GM08714 (cell line): ENCODE data around the gene KRT3.

Source experiments
- H3K4me3 ChIP-seq: fragments of 200-500 bp; sonication (Bioruptor generic); 2 replicates; pipeline ENCODE4 v1.5.1; 2014; ENCODE audit warnings: mild to moderate bottlenecking, low read length, inconsistent platforms
- ZNF274 ChIP-seq: IDR thresholded peaks from 2 replicates; pipeline ENCODE4 v1.6.1; 2012; ENCODE audit warnings: mild to moderate bottlenecking, low read depth, low read length

KRT3 gene

DNA sequence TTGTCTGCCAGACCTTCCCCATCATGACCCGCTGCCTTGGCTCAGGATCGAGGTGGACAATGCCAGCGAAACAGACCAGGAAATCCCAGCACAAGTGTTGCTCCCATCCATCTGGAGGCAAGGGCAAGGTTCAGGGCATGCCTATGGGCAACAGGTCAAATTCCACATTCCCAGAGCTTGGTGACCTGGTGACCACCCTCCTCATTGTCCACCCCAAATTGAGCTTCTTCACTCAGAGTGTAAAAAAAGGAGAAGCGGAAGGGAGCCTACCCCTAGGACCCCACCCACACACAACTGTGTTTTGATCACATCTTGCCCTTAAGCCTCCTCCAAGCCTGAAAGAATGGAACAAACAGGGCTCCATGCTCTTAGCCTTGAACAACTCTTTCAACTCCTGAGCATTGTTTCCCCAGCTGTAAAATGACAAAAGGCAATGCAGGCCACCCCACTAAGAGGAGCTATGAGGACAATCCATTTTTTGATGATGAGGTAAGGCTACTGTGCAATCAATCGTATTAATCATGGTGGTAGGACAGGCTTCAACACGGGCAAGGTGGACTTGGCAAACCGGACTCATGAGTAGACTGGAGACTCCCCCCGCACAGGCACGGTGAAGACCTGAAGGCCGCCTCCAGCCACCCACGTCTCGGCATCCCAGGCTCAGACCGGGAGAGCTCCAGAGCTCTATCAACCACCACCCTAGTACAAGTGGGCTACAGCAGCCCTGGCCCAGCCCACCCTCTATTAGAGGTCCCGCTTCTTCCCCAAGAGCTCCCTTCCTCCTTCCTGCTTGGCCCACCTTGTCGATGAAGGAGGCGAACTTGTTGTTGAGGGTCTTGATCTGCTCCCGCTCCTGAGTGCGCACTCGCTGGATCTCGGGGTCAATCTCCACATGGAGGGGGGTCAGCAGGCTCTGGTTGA lies 37.3 kb upstream of the KRT3 start:
- no peak for TF ChIP-seq ZNF274
- no peak overlapping the region for H3K4me3 ChIP-seq

DNA sequence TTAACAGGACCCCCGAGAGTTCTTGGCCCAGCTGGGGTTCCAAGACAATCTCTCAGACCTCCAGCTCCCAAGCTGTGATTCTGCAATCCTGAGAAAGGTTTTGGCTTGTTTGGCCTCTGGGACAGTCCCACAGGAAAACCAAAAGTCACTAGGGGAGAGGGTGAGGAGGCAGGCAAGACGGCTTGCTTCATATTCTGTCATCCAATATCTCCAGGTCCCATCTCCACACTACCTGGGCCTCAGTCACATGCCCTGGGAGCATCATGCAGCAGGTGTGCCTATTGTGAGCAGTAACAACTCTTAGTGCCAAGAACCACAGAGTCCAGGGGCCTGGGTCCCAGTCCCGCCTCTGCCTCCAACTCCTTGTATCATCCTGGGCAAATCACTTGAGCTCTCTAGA lies 36.5 kb upstream of the KRT3 start:
- no peak for TF ChIP-seq ZNF274

DNA sequence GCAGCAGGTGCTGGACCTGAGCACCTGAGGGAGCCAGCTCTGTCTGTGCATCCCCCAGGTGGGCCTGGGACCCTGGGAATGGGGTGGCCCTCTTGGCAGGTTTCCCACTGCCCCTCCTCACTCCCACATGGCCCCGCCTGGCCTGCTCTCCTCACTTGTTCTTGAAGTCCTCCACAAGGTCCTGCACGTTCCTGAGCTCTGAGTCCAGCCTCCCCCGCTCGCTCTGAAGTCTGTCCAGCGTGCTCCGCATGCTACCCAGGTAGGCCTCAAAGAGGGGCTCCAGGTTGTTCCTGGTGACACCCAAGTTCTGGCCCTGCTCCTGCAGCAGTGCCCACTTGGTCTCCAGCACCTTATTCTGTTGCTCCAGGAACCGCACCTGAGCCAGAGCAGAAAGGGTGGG lies 35.3 kb upstream of the KRT3 start:
- no peak for TF ChIP-seq ZNF274
- no peak overlapping the region for H3K4me3 ChIP-seq

More for the DNA sequence above, 36.5 kb upstream of the KRT3 start:
- H3K4me3 ChIP-seq = no peak overlapping the region

DNA sequence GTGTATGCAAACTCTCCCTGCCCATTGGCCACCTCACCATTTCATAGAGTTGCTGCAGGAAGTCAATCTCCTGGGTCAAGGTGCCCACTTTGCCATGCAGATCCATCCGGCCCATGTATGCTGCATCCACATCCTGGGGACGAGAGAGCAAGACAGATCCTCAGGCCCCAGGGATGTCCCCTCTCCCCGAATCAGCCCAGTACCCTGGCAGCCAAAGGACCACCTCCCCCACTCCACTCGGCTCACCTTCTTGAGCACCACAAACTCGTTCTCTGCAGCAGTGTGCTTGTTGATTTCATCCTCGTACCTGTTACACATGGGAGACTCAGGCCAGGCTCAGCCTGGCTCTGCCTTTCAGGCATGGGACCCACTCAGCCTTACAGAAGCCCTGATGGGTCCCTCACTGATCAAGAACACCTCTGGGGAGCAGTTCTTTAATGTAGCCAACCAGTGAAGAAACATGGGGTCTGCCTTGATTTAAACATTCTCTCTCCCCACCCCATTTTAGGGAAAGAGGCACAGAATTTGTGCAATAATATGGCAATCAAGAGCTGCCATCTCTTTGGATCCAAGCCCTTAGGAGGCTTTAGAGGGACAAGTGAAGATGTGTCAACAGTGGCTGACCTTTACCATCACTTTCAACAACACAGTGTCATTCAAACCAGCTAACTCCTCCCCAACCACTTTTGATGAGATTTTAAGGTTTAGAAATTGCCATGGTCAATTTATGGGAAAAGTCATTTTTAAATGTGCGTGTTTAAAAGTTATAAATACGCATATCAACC lies 34.3 kb upstream of the KRT3 start:
- no peak overlapping the region for H3K4me3 ChIP-seq
- no peak for TF ChIP-seq ZNF274

DNA sequence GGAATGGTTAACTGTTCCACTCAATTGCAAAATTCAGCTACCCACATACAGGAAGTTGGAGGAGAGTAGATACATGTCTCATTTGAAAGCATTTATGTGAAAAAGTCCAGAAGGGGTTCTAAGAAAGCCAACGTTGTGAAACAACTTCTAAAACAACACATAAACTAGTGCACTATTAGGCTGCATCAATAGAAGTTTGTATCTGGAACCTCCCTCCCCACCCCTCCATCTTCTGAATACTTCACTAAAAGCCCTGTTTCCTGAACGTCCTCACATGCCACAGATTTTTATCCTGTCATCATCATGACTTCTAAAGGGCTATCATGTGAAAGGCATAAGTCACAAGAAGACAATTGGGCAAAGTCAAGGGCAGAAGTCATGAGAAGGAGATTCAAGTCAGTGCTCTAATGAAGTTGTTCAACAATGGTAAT lies 32.7 kb upstream of the KRT3 start:
- H3K4me3 ChIP-seq = no peak overlapping the region
- TF ChIP-seq ZNF274 = no peak

DNA sequence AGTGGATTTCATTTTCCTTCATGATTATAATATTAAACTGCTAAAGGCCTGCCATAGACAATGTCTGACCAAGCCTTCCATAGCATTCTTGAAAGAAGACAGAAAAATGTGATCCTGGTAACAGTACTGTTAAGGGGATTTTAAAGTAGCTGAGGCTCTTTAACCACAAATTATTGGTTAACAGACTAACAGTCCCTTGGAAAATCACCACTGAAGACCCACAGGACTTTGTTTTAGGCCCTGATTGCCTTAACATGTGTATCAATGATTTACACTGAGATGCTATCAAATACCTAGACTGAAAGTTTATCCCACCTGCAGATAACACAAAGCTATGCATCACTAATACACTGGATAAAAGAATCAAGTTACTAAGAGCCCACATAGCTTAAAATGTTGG lies 32.2 kb upstream of the KRT3 start:
- H3K4me3 ChIP-seq = no peak overlapping the region
- TF ChIP-seq ZNF274 = no peak

DNA sequence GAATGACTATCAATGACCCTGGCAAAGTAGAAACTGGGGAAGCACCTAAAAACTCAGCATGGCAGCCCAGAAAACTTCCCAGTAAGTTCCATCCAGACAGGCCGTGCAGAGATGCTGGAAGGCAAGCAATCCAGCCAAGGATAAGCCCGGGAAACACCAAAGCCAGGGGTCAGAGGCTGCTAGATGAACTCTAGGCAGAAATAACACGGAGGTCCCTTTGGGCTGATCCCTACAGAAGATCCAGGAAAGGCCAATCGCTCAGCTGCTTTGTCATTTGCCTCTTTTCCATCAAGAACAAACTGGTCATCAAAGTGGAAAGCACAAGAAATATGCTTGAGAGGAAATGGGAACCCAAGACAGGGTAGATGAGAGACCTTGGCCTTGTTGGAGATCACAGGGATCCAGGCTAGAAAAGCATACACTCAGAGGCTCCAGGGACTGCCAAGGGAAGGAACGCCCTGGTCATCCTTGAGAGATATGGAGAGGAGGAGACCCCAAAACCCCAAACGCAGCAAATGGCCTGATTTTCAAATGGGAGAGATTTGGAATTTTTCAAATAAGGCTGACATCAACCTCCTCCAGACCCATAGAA lies 31.7 kb upstream of the KRT3 start:
- TF ChIP-seq ZNF274 = no peak

DNA sequence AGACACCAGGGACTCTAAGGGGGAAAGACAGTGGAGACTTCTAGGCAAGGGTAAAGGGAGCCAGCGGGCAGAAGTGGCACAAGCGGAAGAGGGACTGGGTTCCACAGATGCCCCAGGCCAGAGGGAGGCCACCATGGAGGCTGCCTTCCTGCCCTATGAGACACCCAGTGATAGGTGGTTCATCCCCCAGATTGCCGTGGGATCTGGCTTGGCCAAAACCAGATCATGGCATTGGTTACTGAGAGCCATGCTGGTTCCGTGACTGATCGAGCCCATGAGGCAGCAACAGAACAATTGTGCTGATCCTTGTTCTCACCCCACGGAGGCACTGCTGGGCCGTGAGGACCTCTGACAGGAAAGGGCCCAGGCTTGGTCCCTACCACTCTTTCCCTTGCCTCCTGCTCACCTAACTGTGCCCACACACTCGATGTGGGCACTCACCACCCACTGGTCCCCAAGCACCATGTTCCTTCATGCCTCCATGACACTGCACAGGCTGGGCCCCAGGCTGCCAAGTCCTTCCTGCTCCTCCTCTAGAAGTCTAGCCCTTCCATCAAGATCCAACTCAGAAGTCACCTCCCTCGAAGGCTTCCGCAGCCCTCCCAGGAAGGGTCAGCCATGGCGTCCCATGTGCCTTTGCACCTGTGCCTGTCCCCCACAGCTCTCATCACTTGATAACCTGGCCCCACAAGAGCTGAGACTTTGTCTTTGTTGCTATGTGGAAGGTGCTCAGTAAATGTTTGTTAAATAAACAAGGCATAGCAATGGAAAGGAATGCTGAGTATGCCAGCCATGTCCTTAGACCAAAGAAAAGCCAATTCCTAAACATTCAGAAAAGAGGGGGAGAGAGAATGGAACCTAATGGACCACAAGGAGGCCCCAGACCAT lies 30.9 kb upstream of the KRT3 start:
- H3K4me3 ChIP-seq = no peak overlapping the region
- no peak for TF ChIP-seq ZNF274

More for the DNA sequence above, 31.7 kb upstream of the KRT3 start:
- H3K4me3 ChIP-seq = no peak overlapping the region

DNA sequence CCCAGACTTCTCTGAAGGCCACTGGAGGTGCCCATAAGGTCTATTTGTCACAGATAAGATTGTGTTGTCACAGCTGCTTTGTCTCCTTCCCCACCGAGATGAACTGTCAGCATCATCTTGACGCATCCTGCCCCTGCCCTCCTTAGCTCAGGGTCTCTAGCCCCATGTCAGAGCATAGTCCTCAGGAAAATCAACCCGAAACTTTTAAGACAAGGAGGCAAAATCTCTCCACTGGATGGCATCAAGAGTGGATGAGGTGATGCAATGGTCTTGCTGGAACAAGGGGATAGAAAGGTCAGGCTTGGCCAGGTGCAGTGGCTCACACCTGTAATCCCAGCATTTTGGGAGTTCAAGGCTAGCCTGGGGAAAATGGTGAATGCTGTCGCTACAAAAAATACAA lies 30.0 kb upstream of the KRT3 start:
- no peak for TF ChIP-seq ZNF274
- no peak overlapping the region for H3K4me3 ChIP-seq

DNA sequence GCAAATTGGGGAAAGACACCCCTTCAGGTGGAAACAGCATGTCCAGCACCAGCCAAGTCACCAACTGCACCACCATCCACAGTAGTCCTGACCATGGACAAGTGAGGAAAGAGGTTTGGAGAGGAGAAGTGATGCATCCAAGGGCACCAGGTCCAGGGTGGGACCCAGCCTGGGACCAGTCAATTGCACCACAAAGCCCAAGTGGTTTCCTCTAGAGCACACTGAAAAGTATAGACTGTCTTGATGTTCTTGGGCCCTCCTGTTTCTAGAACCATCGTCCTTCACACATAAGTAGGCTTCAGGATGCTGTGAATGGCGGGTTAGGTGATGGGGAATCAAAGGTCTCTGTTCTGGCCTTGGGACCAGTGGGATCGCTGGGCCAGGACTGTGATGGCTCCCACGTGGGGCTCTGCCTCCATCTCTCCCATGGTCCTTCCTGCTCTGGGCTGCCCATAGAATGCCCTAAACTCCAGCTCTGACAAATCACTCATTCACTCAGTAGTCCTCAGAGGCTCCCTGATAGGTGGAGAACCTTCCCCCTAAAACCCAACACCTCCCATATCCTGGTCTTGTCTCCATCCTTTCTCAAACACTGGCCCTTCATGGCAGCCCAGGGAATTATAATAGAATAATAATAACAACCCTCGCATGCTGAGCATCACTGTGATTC lies 29.0 kb upstream of the KRT3 start:
- no peak overlapping the region for H3K4me3 ChIP-seq
- no peak for TF ChIP-seq ZNF274

DNA sequence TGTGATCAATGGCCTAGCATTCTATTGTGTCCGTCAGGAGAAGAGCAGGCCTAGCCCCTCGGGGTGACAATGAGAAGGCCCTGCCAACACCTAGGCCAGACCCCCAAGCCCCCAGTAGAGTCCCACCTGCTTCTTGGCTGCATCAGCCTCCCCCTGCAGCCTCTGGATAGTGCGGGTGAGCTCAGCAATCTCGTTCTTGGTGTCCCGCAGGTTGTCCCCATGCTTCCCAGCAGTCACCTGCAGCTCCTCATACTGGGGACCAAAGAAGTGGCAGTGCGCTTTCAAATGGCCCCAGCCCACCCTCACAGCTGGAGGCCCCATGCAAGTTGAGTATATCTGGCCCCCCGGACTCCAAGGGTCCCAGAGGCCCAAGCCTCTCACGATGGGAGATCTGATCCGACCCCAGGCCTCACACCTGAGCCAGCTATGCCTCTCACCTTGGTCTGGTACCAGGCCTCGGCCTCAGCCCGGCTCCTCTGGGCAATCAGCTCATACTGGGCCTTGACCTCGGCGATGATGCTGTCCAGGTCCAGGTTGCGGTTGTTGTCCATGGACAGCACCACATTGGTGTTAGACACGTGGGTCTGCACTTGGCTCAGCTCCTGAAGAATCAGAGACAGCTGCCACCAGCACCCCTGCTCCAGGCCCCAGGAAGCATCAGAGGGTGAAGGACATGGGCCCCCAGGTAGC lies 28.0 kb upstream of the KRT3 start:
- no peak for TF ChIP-seq ZNF274
- H3K4me3 ChIP-seq = no peak overlapping the region

DNA sequence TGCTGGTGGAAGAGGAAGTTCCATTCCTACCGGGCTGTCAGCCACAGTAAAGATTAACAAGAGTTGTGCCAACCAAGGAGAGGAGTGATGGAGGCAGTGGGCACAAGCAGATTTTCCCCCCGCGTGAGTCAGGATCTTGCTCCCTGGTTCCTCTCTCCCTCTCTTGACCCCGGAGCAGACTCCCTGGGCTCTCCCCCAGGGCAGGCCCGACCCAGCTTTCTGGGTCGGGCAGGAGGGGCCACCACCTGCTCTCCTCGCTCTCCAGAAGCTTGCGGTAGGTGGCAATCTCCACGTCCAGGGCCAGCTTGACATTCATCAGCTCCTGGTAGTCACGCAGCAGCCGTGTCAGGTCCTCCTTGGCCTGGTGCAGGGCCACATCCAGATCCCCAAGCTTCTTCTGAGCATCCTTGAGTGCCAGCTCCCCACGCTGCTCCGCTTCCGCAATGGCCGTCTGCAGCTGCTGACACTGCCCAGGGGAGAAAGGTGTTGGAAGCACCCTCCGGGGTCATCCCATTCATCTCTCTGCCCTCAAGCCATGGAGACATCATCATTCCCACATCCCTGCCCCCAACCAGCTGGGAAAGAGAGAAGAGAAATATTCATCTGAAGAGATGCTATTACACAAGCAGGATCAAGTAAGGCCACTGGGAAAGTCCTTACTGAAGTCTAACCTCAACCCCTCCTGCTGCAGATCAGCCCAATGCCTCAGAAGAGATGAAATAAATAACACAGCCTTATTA lies 27.0 kb upstream of the KRT3 start:
- TF ChIP-seq ZNF274 = no peak
- no peak overlapping the region for H3K4me3 ChIP-seq
